ENCODE measurements around the gene CD300A. TPM values are rescaled to one million over a fixed set of nuclear protein-coding genes. Genes with fewer than 3 reads are reported as not detected.

CD300A gene
- total RNA-seq, 2 donors from 2014 or later = 2.0 to 3.1 TPM

GRCh38 chr17:74525465-74525725 is 59.0 kb downstream of the CD300A start:
- TF ChIP-seq CTCF (IDR thresholded peaks at IDR 0.05) = no peak
- TF ChIP-seq POLR2A (IDR thresholded peaks at IDR 0.05) = no peak
- ATAC-seq (no peak), DNase-seq (no peak)
- no peaks in the 10 kb centered on the region for H3K27me3 ChIP-seq
- 64 to 90% methylated on average over 1 of the region's 1 CpG for WGBS, 2 donors
- intact Hi-C loops (cut with DNase I) = no loop called here
- H3K36me3 ChIP-seq (replicated peaks in 1 of 2; ENCODE audit: insufficient read depth in 1 of 2, low read depth in 2 of 2) = no peaks in the 10 kb centered on the region
- H3K4me1 ChIP-seq = no peaks in the 10 kb centered on the region
- H3K27ac ChIP-seq = no peak overlapping the region
- no peak overlapping the region for H3K4me3 ChIP-seq
- H3K9me3 ChIP-seq = no peaks in the 10 kb centered on the region

DNA sequence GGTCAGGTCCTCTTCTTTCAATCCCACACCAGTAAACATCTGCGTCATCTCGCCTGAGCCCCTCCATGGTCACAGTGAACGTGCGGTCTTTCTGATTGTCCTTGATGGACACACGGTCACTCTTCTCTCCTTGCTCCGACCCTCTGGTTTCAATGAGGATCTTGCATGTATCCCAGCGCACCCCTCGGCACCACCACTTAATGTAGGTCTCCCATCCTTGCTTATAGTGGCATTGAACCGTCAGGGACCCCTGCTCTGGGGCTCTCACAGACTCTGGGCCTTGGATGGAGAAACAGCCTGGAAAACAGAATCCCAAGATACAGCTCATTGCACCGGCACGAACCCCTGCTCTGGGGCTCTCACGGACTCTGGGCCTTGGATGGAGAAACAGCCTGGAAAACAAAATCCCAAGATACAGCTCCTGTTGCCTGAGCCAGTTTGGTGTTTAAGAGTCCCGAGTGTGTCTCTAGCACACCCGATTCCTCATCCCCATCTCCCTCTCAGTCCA is 59.4 kb downstream of the CD300A start:
- Histone ChIP-seq H3K9me3 (no peaks in the 10 kb centered on the region), H3K4me1 (no peaks in the 10 kb centered on the region), H3K27me3 (no peaks in the 10 kb centered on the region), H3K36me3 (replicated peaks in 1 of 2; ENCODE audit: insufficient read depth in 1 of 2, low read depth in 2 of 2) (no peaks in the 10 kb centered on the region), H3K27ac (no peak overlapping the region), H3K4me3 (no peak overlapping the region)
- no peak for TF ChIP-seq POLR2A (IDR thresholded peaks at IDR 0.05)
- no peak for TF ChIP-seq CTCF (IDR thresholded peaks at IDR 0.05)
- intact Hi-C loops (cut with DNase I) = no loop called here
- no peak for ATAC-seq
- no peak for DNase-seq
- WGBS, 2 donors = 74 to 80% methylated on average over 14 of the region's 14 CpGs

- ATAC-seq = no peak
- H3K9me3 ChIP-seq = no peaks in the 10 kb centered on the region
- no peaks in the 10 kb centered on the region for H3K4me1 ChIP-seq
- WGBS, 2 donors = 38 to 40% methylated on average over 3 of the region's 3 CpGs
- no peaks in the 10 kb centered on the region for H3K36me3 ChIP-seq (replicated peaks in 1 of 2; ENCODE audit: insufficient read depth in 1 of 2, low read depth in 2 of 2)
- TF ChIP-seq POLR2A (IDR thresholded peaks at IDR 0.05) (no peak), CTCF (IDR thresholded peaks at IDR 0.05) (no peak)
- no peak overlapping the region for H3K4me3 ChIP-seq
- H3K27me3 ChIP-seq = no peaks in the 10 kb centered on the region
- intact Hi-C loops (cut with DNase I) = no loop called here
- DNase-seq = no peak
- H3K27ac ChIP-seq = no peak overlapping the region
Measured at GRCh38 chr17:74526681-74527080, 60.2 kb downstream of the CD300A start.

GRCh38 chr17:74527081-74527480 is 60.6 kb downstream of the CD300A start:
- Histone ChIP-seq H3K4me1 (no peaks in the 10 kb centered on the region), H3K9me3 (no peaks in the 10 kb centered on the region), H3K4me3 (no peak overlapping the region), H3K36me3 (replicated peaks in 1 of 2; ENCODE audit: insufficient read depth in 1 of 2, low read depth in 2 of 2) (no peaks in the 10 kb centered on the region), H3K27ac (no peak overlapping the region), H3K27me3 (no peaks in the 10 kb centered on the region)
- TF ChIP-seq POLR2A (IDR thresholded peaks at IDR 0.05) (no peak), CTCF (IDR thresholded peaks at IDR 0.05) (no peak)
- no peak for DNase-seq
- WGBS, 2 donors = 69 to 70% methylated on average over 5 of the region's 5 CpGs
- ATAC-seq = no peak
- intact Hi-C loops (cut with DNase I) = no loop called here

GRCh38 chr17:74527756-74528155 is 61.3 kb downstream of the CD300A start:
- intact Hi-C loops (cut with DNase I) = no loop called here
- ATAC-seq = no peak
- no peaks in the 10 kb centered on the region for H3K9me3 ChIP-seq
- H3K4me3 ChIP-seq = no peak overlapping the region
- TF ChIP-seq CTCF (IDR thresholded peaks at IDR 0.05) = no peak
- no peaks in the 10 kb centered on the region for H3K4me1 ChIP-seq
- H3K27me3 ChIP-seq = no peaks in the 10 kb centered on the region
- H3K36me3 ChIP-seq (replicated peaks in 1 of 2; ENCODE audit: insufficient read depth in 1 of 2, low read depth in 2 of 2) = no peaks in the 10 kb centered on the region
- WGBS, 2 donors = 68 to 70% methylated on average over 8 of the region's 8 CpGs
- H3K27ac ChIP-seq = no peak overlapping the region
- DNase-seq = no peak

Measured in body of pancreas (tissue), 4 donors.